HG03196 (cell line): ENCODE results near the gene NEO1.

Experiments used
- ATAC-seq: cut with Tn5 transposase; IDR thresholded peaks from one replicate; pipeline ENCODE4 v1.9.1; 2021; ENCODE audit not compliant: unreplicated experiment

The NEO1 gene

DNA sequence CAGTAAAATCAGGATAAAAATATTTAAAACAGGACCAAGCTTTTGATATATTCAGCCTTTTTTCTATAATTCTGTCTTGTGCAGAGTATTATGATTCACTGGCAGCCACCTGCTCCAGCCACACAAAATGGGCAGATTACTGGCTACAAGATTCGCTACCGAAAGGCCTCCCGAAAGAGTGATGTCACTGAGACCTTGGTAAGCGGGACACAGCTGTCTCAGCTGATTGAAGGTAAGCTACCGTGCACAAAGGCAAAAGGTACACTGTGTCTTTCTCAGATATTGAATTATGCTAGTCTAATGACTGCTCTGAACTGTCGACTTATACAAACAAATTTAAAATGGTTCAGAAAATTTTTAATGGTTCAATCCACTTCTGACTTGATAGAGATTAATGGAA lies 202.3 kb downstream of the NEO1 start:
- no peak for ATAC-seq

DNA sequence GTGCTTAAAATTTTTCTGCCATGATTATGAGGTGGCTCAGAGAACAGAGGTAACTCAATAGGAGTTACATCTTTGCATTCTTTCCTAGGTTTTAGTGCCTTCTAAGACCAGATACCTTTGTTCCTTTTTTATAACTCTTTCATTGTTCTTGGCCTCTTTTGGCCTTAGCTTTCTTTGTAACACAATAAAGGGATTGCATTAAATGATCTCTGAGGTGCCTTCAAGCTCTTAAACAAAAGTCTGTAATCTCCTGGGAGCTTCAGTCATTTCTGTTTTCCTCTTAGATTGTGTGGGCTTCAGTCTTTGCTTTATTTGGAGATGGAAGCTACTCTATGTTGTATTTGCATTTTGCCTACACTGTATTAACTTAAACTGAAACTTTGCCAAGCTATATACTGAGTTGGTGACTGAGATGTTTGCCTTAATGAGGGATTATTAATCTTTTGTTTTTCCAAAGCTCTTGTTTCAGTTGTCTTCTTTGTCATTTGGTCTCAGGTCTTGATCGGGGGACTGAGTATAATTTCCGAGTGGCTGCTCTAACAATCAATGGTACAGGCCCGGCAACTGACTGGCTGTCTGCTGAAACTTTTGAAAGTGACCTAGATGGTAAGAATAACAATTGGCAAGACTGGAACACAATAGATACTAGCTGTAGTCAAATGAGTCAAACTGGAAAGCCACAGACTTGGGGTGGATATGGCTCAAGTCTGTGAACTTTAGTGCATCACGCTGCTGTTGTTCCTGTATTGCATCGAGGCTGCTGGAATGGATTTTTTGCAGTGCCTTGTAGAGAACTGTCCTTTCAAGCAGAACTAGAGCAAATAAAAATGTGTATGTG lies 206.2 kb downstream of the NEO1 start:
- ATAC-seq = no peak

DNA sequence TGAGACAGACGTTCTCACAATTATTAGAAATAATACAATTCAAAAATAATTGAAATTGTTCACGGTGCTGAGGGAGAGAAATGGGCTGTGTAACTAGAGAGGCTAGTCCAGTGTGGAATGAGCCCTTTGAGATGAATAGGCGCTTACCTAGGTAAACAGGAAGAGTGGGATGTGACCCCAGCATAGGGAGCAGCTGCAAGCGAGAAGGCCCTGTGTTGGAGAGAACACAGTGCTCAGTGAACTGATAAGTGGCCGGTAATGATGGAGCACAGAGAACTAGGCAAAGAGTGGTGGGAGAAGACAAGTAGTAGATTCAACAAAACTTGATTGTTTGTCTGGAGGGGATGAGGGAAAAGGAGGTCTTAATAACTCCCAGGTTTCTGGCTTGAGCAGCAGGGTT lies 212.6 kb downstream of the NEO1 start:
- no peak for ATAC-seq

DNA sequence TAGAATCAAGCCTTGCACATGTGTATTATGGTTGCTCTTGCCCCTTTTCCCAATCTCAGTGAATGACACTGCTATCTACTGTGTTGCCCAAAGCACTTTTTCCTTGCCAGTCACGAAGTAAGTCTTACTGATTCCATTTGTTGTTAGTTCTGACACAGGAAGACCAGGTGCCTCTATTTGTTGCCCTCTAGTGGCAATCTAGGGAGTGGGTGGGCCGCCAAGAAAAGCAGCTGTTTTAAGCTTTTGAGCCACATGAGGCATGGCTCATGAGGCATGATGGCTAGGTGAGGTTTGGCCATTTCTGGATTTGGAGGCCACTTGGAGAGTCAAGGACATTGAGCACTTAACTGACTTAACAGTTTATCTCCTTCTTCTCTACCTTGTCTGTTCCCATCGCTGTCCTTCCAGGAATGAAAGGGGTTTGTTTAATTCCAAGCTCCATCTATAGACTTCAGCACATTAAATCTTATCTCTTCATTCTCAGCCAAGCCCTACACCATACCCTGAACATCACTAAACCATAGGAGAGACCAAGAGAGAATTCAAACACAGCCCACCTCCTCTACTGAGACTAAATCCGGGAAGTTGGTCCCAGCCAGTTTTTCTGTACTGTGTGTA lies 213.4 kb downstream of the NEO1 start:
- ATAC-seq = peak; percentile 51

DNA sequence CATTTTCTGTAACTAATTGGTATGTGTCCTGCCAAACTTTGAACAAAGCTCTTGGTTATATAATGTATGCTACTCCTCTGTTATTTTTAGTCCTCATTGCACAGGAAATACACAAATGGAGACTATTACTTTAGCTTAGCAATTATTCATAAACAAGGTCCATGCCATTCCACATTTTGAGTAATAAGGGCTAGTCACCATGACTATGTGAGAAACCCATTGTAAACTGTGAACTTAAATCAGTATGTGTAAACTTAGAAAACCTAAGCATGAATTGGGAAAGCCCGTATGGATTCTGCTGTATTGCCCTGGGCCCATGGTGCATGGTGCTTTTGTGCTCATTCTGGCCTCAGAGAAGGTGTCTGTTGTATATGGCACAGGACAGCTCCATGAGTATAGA lies 216.2 kb downstream of the NEO1 start:
- no peak for ATAC-seq

DNA sequence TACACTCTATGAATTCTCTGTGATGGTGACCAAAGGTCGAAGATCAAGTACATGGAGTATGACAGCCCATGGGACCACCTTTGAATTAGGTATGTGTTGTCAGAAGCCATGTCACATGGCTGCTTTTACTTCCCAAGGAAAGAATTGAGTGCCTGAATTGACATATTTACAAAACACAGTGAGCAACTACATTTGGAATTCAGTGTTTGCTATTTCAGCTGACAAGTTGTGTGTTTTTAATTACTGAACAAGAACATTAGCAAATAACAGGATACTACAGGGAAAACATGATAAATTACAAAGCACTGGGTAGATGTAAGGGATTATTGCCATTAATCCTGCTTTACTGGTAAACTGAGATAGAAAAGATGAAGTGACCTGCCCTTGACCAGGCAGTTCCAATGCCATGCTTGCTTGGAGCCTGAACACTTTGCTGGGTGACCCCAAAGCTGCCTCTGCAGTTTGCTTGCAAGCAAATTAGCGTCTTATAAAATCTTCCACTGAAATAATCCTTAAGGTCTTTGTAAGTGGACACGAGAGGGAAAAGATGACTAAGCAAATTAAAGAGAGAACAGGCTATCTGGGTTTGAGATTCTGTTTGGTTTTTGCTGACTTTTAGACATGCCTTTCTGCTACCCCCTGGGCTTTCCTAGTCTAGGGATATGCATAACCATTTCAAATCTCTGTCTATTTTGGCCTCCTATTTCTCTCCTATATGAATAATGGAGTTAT lies 218.3 kb downstream of the NEO1 start:
- ATAC-seq = no peak

DNA sequence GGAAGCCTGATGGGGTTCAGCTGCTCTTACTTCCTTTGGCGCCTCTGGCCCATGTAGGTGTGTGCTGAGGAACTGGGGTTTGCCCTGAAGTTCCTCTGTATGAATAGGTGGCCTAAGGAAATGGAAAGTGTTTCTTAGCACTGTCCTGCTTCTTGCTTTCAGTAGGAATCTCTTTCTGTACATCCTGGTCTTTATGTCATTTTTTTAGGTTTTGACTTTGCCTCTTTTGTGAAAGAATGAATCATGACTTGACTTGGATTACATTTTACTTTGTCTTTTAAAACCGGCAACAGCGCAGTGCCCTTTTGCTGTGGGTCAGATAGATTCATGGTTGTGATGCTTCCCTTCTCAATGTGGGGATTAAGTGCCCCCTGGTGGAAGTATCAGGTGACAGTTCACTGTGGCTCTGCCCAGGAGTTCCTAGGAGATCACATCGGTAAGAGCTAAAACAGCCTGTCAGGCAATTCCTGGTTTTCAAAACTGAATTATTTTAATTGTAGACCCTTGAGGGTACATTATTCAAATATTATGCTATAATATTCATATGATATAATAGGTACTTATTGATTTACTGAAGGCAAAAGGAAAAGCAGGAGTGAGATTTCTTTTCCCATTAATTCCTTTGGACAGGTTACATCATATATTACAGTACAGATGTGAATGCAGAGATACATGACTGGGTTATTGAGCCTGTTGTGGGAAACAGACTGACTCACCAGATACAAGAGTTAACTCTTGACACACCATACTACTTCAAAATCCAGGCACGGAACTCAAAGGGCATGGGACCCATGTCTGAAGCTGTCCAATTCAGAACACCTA lies 221.1 kb downstream of the NEO1 start:
- ATAC-seq = no peak

DNA sequence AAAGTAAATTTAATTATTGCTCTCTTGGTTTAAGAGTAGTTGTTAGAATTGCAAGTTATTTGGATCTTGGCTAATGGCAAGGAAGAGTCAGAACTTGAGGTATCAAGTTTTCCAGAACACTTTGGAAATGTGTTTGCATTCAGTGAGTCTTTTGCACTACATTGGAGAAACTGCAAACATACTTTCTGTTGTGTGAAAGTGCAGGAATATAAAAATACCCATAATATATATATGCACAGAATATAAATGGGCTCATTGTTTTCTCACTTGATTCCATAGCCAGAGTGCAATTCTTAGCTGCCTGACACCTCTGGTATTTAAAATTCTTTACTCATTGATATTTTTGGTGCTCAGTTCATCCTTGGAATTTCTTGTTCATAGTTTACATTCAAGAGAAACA lies 223.6 kb downstream of the NEO1 start:
- no peak for ATAC-seq

DNA sequence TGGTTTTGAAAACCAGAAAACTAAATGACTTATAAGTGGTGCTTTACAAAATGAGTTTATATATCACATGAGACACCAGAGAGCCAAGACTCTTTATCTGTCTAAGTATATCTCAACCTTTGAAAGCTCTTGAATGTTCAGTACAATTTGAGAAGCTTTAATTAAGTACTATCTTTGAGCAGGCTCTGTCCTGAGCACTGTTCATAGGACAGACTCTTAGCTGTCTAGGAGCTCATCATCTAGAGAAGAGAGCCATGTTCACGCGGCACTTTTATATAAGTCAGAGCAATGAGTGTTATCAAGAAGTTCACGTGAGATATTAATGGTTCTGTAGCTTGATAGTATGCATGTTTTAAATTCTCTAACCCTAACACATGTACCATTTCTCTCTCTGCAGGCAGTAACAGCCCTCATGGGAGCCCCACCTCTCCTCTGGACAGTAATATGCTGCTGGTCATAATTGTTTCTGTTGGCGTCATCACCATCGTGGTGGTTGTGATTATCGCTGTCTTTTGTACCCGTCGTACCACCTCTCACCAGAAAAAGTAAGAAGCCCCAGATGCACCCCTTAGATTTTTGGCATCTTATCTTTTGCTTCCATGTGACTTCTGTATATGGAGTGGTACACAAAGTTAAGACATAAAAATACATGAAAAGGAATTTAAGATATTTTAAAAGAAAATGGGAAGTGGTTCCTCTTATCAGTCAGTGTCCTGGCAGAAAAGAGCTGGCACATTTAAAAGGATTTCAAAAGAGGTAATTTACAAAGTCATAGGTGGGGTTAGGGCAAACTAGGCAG lies 230.5 kb downstream of the NEO1 start:
- no peak for ATAC-seq

DNA sequence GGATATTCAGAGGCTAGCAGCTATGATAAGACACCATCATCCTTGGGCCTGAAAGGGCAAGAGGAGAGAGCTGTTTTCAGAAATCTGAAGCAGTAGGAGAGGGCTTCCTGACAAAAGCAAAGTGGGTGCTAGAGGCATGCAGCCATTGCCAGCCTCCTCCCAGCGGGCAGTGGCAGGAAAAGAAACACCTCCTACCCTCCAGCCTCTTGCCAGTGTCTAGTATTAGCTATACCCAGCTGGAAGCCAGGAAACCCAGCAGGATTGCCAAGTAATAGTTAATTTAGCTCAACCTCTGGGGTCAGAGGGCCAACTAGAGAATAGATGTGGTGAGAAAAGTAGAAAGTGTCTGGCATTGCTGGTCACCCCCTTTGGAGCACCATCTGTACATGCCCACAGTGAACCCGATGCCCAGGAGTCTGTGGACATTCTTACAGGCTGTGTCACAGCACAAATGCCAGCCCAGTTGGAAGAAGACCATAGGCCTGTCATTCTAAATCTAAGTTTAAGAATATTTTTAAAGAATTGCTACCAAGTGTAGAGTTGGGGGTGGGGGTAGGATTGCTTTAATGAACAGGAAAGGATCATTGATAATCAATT lies 231.2 kb downstream of the NEO1 start:
- ATAC-seq = no peak

DNA sequence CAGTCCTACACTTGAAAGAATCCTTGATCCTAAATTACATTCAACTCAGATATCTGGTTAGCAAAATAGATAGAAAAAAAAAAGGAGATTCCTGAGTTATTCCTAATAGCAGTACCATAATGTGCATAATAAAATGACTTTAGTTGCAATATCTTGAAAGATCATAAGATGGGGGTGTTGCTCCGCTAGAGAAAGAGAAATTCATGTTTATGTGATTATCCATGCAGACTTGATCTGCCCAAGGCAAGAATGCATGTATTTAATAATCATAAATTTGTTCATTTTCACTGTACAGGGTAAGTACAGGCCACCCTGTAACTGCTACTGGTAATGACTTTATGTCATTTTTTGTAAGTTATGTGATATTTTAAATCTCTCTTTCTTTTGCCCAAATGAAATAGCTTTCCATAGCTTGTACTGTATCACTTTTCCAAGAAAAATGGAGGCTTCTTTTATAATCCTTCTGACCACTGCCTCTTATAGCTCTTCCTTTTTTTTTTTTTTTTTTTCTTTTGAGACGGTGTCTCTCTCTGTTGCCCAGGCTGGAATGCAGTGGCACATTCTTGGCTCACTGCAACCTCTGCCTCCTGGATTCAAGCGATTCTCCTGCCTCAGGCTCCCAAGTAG lies 231.9 kb downstream of the NEO1 start:
- ATAC-seq = no peak

DNA sequence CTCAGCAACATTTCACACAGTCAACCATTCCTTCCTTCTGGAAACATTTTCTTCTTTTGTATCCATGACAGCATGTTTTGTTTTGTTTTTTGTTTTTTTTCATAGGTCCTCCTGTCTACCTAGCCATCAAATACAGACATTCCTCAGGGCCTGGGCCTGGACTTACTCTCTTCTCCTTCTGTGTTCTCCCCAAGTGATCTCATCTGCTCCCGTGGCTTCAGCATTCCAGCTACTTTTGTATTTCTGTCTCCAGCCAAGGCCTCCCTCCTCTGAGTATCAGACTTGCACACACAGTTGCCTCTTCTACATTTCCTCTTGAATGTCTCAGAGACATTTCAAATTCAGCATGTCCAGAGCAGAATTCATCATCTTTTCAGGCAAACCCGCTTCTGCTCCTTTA lies 234.0 kb downstream of the NEO1 start:
- ATAC-seq = no peak

DNA sequence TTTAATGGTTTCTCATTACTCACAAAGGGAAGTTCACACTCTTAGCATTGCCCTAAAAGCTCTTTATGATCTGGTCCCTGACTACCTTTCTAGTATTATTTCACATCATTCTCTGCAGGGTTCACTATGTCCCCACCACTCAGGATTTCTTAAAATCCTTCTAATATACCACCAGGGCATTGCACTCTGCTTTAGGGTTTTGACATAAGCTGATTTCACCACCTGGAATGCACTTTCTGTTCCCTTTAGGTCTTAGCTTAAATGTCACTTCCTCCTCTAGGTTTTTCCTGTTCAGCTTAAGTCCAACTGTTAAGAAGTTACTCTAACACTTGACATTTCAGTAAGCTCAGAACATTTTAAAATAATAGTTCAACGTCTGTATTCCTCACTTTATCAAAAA lies 234.8 kb downstream of the NEO1 start:
- ATAC-seq = no peak

DNA sequence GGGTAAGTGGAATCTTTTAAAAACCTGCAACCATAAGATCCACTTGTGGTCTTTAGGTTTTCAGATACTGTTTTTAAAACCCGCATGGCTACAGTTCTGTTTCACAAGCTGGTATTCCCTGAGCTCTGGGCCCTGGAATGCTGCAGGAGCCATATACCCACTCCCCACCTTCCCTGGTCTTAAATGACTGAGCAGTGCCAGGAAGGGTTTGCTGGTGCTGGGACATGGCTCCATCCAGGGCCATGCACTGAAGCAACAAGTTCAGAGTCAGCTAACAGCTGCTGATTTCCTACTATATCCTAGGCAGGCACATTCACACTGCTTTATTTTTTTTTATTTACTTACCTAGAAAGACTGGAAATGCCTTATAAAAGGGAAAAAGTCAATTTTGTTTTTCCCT lies 239.2 kb downstream of the NEO1 start:
- no peak for ATAC-seq

DNA sequence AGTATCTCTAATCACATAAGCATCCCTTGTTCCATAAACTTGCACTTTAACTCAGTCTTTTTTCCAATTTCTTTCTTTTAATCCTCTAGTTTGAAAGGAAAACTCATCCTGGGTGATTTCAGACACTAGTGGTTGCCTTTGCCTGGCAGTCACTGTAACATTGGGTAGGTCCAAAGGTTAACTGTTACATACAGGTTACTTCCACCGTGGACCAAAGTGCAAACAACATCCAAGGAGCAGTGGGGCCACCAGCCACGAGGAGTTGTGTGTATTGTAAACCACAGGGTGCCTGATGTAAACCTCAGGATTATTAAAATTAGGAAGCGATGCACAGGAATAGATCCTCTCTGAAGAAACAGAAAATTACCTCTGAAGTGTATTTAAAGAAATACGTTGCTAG lies 241.5 kb downstream of the NEO1 start:
- no peak for ATAC-seq

DNA sequence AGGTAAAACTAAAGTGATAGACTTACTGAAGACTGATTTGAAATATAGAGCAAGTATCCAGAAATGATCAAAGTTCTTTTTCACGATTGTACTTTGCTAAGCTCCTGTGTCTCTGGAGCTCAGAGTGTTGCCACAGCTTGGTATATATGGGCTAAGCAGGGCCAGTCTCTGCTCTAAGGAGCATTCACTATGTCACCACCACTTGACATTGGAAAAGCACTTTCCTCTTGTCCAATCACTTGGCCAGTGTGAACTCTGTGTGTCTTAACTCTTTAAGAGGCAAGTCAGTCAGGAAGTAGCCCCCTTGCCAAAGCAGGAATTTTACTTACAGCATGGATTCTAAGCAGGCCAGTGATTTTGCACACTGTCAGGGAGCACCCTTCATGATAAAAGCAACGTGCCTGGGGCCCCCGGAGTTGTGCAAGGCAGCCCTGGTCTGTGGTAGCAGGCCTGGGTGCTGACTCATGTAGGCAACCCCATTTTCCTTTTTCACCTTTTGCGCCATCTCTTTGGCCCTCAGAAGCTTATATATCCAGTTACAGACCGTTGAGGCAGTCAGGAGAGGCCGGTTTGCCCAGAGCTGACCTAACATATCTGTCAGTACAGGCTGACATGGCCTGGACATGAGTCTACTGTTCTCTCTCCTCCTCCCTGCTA lies 243.5 kb downstream of the NEO1 start:
- no peak for ATAC-seq

DNA sequence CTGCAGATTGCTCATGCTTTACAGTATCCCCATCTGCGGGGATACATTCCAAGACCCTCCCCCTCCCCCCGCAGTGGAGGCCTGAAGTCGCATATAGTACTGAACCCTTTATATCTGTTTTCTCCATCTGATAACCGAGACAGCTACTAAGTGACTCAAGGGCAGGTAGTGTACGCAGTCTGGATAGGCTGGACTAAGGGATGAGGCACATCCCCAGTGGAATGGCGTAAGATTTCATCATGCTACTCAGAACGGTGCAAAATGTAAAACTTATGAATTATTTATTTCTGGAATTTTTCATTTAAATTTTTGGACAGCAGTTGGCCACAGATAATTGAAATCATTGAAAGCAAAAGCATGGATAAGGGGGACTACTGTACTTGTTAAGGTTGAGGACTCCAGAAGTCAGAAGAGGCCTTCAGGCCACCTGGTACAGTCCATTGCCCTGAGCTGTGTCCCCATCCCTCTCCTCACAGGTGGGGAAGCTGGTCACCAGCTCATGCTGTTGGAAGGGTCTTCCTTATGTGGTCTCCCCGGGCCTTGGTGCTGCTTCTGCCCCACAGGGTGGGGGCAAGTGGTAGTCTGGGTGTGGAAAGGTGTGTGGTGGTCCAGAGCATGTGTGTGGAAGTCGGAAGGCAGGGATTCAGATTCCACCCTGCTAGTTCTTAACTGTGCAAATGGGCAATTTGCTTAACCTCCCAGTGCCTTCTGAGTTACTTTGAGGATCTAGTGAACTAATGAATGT lies 244.5 kb downstream of the NEO1 start:
- ATAC-seq = no peak

DNA sequence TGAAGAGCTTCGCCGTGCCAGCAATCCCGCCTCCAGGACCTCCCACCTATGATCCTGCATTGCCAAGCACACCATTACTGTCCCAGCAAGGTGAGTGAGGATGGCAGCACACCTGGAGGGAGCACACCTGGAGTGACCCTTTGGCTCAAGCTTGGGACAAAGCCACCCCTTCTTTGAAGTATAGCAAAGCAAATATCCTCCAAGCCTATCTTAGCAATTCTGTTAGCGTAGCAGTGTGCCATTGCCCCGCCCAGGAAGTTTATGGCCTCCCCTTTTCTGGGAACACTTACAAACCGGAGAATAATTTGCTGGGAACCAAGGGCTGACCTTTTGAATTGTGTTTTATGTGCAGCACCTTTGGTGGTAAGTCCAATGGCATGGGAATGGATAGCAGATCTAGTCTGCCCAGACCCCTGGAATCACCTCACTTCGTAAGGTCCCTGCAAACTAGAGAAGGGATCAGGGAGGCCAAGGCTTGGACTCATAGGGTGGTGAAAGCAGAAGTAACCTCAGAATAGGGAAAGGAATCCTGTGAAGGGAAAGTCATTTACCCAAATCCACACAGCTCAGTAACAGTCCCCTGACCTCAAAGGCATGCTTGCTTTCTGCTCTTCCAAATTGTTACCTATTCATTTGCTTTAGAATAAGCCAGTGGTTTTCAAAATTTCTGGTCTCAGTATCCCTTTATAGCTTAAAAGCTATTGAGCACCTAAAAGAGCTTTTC lies 246.4 kb downstream of the NEO1 start:
- ATAC-seq = no peak
